ENCODE data around the gene UQCC2. TPM values are rescaled to one million over a fixed set of nuclear protein-coding genes. Genes with fewer than 3 reads are reported as not detected.

Gene UQCC2
- total RNA-seq, 2 donors from 2014 or later, result 45.0 to 81.7 TPM

DNA sequence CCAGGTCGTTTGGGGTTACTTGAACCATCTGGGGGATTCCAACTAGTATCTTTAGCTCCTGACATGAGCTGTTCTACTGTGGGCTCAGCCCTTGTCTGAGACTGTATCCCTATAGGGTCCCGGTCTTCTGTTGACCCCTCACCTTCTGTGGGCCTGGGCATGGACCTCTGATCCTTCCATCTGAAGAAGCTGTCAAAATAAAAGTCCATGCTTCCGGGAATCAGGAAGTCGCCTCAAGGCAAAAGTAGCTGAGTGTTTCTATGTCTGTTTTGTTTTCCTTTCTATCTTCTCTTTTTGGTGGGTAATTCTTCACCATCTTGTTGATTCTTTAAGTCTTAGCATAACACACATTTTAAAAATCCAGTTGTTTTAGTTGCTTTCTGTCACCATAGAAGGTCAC, 60.1 kb downstream of the UQCC2 start:
- no peak overlapping the region for H3K9ac ChIP-seq (ENCODE audit: low read depth in 2 of 2, low read length in 2 of 2)
- no peak overlapping the region for H3K4me3 ChIP-seq
- H3K27me3 ChIP-seq, result no peaks in the 10 kb centered on the region
- DNase-seq, result no peak
- intact Hi-C loops (cut with DNase I), result no loop called here
- no peaks in the 10 kb centered on the region for H3K36me3 ChIP-seq
- no peak overlapping the region for H3K27ac ChIP-seq
- TF ChIP-seq CTCF (IDR thresholded peaks at IDR 0.05), result no peak
- no peaks in the 10 kb centered on the region for H3K4me1 ChIP-seq
- no peaks in the 10 kb centered on the region for H3K9me3 ChIP-seq

Small RNA genes within 50 kb of the gene (microRNA-seq; reads per million reads assigned to microRNA genes)
- gene MIR3934, result 14.9 reads per million, percentile 24 among the genes with 10 or more reads in this experiment

Other genes starting within 250 kb of the UQCC2 start
- gene BAK1, start 131.4 kb downstream of the UQCC2 start, total RNA-seq, result 10 to 100 TPM; 72.1 to 76.6 TPM
- 100 to 1,000 TPM in 1 of 2 donors, 10 to 100 TPM in 1; 86.2 to 119 TPM for gene ITPR3, start 90.4 kb downstream of the UQCC2 start, total RNA-seq
- under 1 TPM; 0.17 to 0.29 TPM for gene IP6K3, start 35.2 kb upstream of the UQCC2 start, total RNA-seq
- gene LEMD2, start 77.4 kb upstream of the UQCC2 start, total RNA-seq, result 10 to 100 TPM; 61.6 to 68.1 TPM
- under 1 TPM in 1 of 2 donors, not detected in 1; 0.48 TPM for gene MLN, start 92.3 kb upstream of the UQCC2 start, total RNA-seq

Data from colonic mucosa (tissue), 4 donors.